ENCODE data around the gene DNM2. TPM values are rescaled to one million over a fixed set of nuclear protein-coding genes. Genes with fewer than 3 reads are reported as not detected.
"Not testable (repeated sequence)": the region's sequence is repeated elsewhere in the genome, so short reads cannot be mapped to it uniquely, and the experiment has no call there.

The DNM2 gene
- total and polyA plus RNA-seq, 9 donors = 49.9 to 81.7 (median 68.3) TPM

DNA sequence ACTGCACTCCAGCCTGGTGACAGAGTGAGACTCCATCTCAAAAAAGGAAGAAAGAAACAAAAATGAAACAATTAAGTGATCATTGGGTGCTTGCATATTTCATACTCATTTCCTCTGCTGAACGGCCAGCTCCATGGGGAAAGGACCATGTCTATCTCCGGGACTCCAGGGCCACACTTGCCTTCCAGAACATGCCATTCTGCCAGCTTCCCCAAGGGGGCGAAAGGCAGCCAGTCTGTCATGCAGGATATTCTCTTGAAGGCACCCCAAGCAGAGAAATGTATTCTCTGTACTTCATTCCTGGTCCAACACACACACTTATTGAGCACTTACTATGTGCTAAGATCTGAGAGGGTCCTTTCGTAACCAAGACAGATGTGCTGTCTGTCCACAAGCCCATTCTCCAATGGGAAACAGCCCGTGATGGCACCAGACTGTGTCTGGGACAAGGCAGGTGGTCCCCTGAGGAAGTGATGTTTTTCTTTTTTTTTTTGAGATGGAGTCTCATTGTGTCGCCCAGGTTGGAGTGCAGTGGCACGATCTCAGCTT is 143.3 kb downstream of the DNM2 start:
- Histone ChIP-seq H3K36me3 (ENCODE audit: control insufficient read depth, insufficient read depth, low read length) (no peaks in the 10 kb centered on the region), H3K4me1 (ENCODE audit: control insufficient read depth, insufficient read depth, low read length) (peaks cover 6% of the 10 kb centered on the region), H3K27ac (ENCODE audit: low read length) (no peak overlapping the region), H3K9me3 (replicated peaks; ENCODE audit: control insufficient read depth, low read depth, low read length) (no peaks in the 10 kb centered on the region), H3K4me3 (ENCODE audit: low read length) (no peak overlapping the region), H3K27me3 (ENCODE audit: control insufficient read depth, insufficient read depth, low read length) (no peaks in the 10 kb centered on the region)
- no peak for DNase-seq
- WGBS (ENCODE audit: insufficient coverage) = 54% methylated on average over 3 of the region's 7 CpGs

DNA sequence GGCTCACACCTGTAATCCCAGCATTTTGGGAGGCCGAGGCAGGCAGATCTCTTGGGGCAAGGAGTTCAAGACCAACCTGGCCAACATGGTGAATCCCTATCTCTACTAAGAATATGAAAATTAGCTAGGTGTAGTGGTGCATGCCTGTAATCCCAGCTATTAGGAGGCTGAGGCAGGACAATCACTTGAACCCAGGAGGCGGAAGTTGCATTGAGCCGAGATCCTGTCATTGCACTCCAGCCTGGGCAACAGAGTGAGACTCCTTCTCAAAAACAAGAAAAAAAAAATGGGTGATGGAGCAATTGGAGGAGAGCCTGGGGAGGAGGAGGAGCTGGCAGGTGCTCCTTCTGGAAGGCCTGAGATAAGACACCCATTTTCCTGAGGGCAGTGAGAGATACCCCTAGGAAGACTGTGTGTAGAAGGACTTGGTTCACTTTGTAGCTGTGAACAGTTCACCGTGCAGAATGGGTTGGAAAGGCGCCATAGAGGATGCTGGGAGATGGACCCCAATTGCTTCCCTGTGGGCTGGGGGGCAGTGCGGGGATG is 144.8 kb downstream of the DNM2 start:
- Histone ChIP-seq H3K4me1 (ENCODE audit: control insufficient read depth, insufficient read depth, low read length) (peaks cover 6% of the 10 kb centered on the region), H3K27ac (ENCODE audit: low read length) (no peak overlapping the region), H3K27me3 (ENCODE audit: control insufficient read depth, insufficient read depth, low read length) (no peaks in the 10 kb centered on the region), H3K9me3 (replicated peaks; ENCODE audit: control insufficient read depth, low read depth, low read length) (no peaks in the 10 kb centered on the region), H3K36me3 (ENCODE audit: control insufficient read depth, insufficient read depth, low read length) (no peaks in the 10 kb centered on the region), H3K4me3 (ENCODE audit: low read length) (no peak overlapping the region)
- WGBS (ENCODE audit: insufficient coverage) = 67% methylated on average over 3 of the region's 6 CpGs
- DNase-seq = no peak

DNA sequence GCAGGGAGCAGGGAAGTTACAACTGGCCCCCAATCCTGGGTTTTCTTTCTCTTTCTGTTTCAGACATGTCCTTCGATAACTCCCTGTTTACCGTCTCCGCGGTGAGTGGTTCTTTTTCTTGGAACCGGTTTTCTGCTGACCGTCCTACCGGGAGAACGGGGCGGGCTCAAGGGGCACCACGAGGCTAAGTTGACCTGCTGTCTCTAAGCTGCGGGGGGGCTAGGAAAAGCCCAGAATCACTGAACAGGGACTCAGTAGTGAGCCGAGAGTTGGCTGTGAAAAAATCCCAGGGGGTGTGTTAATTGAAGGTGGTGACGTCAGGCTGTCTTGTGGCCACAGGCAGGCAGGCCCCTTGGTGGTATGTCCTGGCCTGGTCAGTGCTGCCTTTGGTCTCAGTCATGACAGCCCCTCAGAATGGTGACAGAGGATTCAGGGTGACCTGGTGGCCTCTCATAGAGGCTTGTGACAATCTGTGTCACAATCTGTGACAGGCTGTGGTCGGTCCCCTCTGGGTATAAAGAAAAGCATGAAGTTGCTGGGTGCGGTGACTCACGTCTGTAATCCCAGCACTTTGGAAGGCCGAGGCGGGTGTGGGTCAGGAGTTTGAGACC is 145.3 kb downstream of the DNM2 start:
- no peak overlapping the region for H3K4me3 ChIP-seq (ENCODE audit: low read length)
- no peak for DNase-seq
- no peaks in the 10 kb centered on the region for H3K9me3 ChIP-seq (replicated peaks; ENCODE audit: control insufficient read depth, low read depth, low read length)
- no peaks in the 10 kb centered on the region for H3K27me3 ChIP-seq (ENCODE audit: control insufficient read depth, insufficient read depth, low read length)
- WGBS (ENCODE audit: insufficient coverage) = 76% methylated on average over 14 of the region's 18 CpGs
- no peak overlapping the region for H3K27ac ChIP-seq (ENCODE audit: low read length)
- H3K4me1 ChIP-seq (ENCODE audit: control insufficient read depth, insufficient read depth, low read length) = peaks cover 6% of the 10 kb centered on the region
- H3K36me3 ChIP-seq (ENCODE audit: control insufficient read depth, insufficient read depth, low read length) = no peaks in the 10 kb centered on the region

DNA sequence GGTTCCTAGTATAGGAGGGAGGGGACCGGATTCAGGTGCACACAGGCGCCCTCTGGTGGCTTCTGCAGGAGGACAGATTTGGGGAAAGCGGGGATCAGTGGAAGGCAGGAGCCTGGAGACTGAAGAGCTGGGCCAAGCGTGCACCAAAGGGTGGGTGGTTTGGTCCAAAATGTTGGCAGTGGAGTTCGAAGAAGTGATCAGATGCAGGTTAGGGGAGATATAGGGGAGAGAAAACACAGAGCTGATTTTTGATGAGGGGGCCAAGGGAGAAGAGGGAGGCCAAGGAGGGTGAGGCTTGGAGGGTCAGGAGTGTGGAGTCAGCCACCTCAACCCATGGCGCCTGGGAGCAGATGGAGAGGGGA is 146.6 kb downstream of the DNM2 start:
- 7% methylated on average over 6 of the region's 6 CpGs for WGBS (ENCODE audit: insufficient coverage)
- no peaks in the 10 kb centered on the region for H3K9me3 ChIP-seq (replicated peaks; ENCODE audit: control insufficient read depth, low read depth, low read length)
- H3K27me3 ChIP-seq (ENCODE audit: control insufficient read depth, insufficient read depth, low read length) = no peaks in the 10 kb centered on the region
- no peak overlapping the region for H3K27ac ChIP-seq (ENCODE audit: low read length)
- H3K36me3 ChIP-seq (ENCODE audit: control insufficient read depth, insufficient read depth, low read length) = no peaks in the 10 kb centered on the region
- peaks cover 6% of the 10 kb centered on the region for H3K4me1 ChIP-seq (ENCODE audit: control insufficient read depth, insufficient read depth, low read length)
- peak; percentile 87 for DNase-seq
- no peak overlapping the region for H3K4me3 ChIP-seq (ENCODE audit: low read length)

DNA sequence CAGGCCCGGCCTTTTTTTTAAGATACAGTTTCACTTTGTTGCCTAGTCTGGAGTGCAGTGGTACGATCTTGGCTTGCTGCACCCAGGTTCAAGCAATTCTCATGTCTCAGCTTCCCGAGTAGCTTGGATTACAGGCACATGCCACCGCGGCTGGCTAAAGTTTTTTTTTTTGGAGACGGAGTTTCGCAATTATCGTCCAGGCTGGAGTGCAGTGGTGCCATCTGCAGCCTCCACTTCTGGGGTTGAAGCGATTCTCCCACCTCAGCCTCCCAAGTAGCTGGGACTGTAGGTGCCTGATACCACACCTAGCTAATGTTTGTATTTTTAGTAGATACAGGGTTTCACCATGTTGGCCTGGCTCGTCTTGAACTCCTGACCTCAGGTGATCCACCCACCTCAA is 148.6 kb downstream of the DNM2 start:
- Histone ChIP-seq H3K4me1 (ENCODE audit: control insufficient read depth, insufficient read depth, low read length) (peaks cover 9% of the 10 kb centered on the region), H3K27ac (ENCODE audit: low read length) (no peak overlapping the region), H3K27me3 (ENCODE audit: control insufficient read depth, insufficient read depth, low read length) (no peaks in the 10 kb centered on the region), H3K9me3 (replicated peaks; ENCODE audit: control insufficient read depth, low read depth, low read length) (no peaks in the 10 kb centered on the region), H3K4me3 (ENCODE audit: low read length) (no peak overlapping the region), H3K36me3 (ENCODE audit: control insufficient read depth, insufficient read depth, low read length) (no peaks in the 10 kb centered on the region)
- WGBS (ENCODE audit: insufficient coverage) = 67% methylated on average over 4 of the region's 10 CpGs
- DNase-seq = no peak

DNA sequence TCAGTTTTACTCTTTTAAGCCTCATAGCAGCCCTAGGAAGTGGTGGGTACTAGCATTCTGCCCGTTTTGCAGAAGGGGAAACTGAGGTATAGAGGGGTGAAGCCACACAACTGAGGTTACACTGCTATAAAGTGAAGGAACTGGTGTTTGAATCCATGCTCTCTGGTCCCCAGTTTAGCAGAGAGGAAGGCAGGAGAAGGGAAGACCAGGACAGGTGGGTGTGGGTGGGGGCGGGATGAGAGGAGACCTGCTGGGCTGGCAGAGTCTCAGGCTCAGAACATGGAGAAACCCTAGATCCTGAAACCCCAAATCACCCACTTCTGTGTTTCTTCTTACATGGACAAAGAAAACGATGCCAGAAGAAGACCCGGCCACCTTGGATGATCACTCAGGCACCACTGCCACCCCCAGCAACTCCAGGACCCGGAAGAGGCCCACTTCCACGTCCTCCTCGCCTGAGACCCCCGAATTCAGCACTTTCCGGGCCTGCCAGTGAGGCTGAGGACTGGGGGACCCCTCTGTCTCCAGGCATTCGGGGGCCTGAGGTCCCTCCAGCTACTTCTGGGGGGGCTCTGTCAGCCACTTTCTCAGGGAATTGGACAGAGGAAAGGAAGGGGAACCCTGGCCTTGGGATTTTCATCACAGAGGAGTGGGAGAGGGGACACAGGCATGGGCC is 151.1 kb downstream of the DNM2 start:
- no peaks in the 10 kb centered on the region for H3K9me3 ChIP-seq (replicated peaks; ENCODE audit: control insufficient read depth, low read depth, low read length)
- 90% methylated on average over 9 of the region's 10 CpGs for WGBS (ENCODE audit: insufficient coverage)
- no peak overlapping the region for H3K4me3 ChIP-seq (ENCODE audit: low read length)
- no peaks in the 10 kb centered on the region for H3K36me3 ChIP-seq (ENCODE audit: control insufficient read depth, insufficient read depth, low read length)
- H3K27me3 ChIP-seq (ENCODE audit: control insufficient read depth, insufficient read depth, low read length) = no peaks in the 10 kb centered on the region
- H3K4me1 ChIP-seq (ENCODE audit: control insufficient read depth, insufficient read depth, low read length) = peaks cover 18% of the 10 kb centered on the region
- no peak for DNase-seq
- H3K27ac ChIP-seq (ENCODE audit: low read length) = no peak overlapping the region

DNA sequence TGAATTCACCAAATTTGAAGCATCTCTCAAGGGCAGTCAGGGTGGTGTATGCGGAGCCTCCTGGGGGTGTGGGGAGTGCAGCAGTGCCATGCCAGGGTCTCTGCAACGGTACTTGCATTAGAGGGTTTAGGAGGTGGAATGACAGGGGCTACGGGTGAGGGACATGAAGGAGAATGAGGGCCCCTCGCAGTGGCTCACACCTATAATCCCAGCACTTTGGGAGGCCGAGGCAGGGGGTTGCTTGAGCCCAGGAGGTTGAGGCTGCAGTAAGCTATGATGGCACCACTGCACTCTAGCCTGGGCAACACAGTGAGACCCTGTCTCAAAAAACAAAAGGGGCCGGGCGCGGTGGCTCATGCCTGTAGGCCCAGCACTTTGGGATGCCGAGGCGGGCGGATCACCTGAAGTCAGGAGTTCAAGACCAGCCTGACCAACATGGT is 152.0 kb downstream of the DNM2 start:
- H3K9me3 ChIP-seq (replicated peaks; ENCODE audit: control insufficient read depth, low read depth, low read length); H3K36me3 ChIP-seq (ENCODE audit: control insufficient read depth, insufficient read depth, low read length); H3K27me3 ChIP-seq (ENCODE audit: control insufficient read depth, insufficient read depth, low read length); H3K27ac ChIP-seq (ENCODE audit: low read length); H3K4me3 ChIP-seq (ENCODE audit: low read length); DNase-seq: not testable (repeated sequence)
- peaks cover 17% of the 10 kb centered on the region for H3K4me1 ChIP-seq (ENCODE audit: control insufficient read depth, insufficient read depth, low read length)
- 80% methylated on average over 5 of the region's 11 CpGs for WGBS (ENCODE audit: insufficient coverage)

DNA sequence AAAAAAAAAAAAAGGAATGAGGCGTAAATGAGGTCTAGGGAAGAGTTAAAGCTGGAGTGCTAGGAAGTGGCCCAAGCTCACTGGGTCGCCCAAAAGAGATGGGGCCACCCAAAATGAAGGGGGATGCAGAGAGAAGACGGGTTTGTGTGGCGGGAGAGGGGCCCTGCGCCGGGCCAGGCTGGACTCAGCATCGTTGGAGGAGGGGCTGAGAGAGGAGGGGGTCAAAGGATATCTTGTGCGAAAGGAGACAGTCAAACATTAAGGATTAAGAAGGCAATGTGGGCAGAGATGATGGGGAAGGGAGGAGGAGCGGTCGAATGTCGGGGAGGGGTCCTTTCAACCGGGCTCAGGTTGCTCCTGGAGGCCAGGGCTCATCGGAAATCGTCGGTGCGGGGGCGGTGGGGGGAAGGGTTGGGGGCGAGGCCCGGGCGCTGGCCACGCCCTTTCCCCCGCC is 152.6 kb downstream of the DNM2 start:
- WGBS (ENCODE audit: insufficient coverage) = under 1% methylated on average over 21 of the region's 22 CpGs
- peaks cover 23% of the 10 kb centered on the region for H3K4me1 ChIP-seq (ENCODE audit: control insufficient read depth, insufficient read depth, low read length)
- no peaks in the 10 kb centered on the region for H3K9me3 ChIP-seq (replicated peaks; ENCODE audit: control insufficient read depth, low read depth, low read length)
- peak overlapping the region; percentile 56 for H3K4me3 ChIP-seq (ENCODE audit: low read length)
- no peak for DNase-seq
- peaks cover 7% of the 10 kb centered on the region for H3K36me3 ChIP-seq (ENCODE audit: control insufficient read depth, insufficient read depth, low read length)
- H3K27ac ChIP-seq (ENCODE audit: low read length) = peak overlapping the region; percentile 98
- no peaks in the 10 kb centered on the region for H3K27me3 ChIP-seq (ENCODE audit: control insufficient read depth, insufficient read depth, low read length)

DNA sequence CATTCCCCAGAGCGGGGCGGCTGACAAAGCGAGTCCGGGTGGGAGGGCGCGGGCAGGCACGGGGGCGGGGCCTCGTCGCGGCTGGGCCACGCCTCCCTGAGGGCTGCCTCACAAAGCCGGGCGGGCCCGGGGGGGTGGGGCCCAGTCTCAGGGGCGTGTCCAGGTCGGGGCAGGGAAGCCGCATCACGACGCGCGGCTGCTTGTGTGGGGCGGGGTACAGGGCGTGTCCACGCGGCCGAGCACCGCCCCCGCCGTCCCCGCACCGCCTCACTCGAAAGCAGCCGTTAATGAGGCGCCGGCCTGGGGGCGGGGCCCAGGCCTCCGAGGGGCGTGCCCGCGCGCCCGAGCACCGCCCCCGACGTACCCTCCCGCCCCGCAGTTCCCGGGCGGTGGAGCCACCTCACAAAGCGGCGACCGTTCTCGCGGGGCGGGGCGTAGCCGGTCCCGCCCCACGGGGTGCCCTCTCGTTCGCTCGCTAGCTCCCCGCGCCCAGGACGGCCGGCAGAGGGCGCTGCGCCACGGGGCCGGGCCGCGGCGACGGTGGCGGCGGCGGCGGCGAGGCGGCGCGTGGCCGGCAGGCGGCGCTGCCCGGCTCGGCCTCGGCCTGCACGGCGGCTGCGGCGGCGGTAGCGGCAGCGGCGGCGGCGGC is 153.2 kb downstream of the DNM2 start, which contains the start of gene CARM1:
Gene CARM1 (plus strand): TSS at position 599 of the 649 bp plus-strand sequence. CDS start 150 bp downstream, outside the sequence.
- peaks cover 7% of the 10 kb centered on the region for H3K36me3 ChIP-seq (ENCODE audit: control insufficient read depth, insufficient read depth, low read length)
- H3K27ac ChIP-seq (ENCODE audit: low read length) = peak within 1 kb of the TSS; percentile 98
- peak; percentile 99 for DNase-seq
- H3K4me3 ChIP-seq (ENCODE audit: low read length) = peak within 1 kb of the TSS; percentile 84
- no peaks in the 10 kb centered on the region for H3K27me3 ChIP-seq (ENCODE audit: control insufficient read depth, insufficient read depth, low read length)
- H3K9me3 ChIP-seq (replicated peaks; ENCODE audit: control insufficient read depth, low read depth, low read length) = no peaks in the 10 kb centered on the region
- H3K4me1 ChIP-seq (ENCODE audit: control insufficient read depth, insufficient read depth, low read length) = peaks cover 28% of the 10 kb centered on the region
- WGBS (ENCODE audit: insufficient coverage) = under 1% methylated on average over 97 of the region's 99 CpGs
